Neural progenitor cell (in vitro differentiated cells): Measurements from ENCODE around the gene TNIK. TPM values are rescaled to one million over a fixed set of nuclear protein-coding genes. Genes with fewer than 3 reads are reported as not detected.

Experiments used
- DNase-seq: peaks from one replicate; pipeline ENCODE4 v3.0.0-alpha.2; 2016; ENCODE audit warnings: low spot score
- H2AFZ ChIP-seq: fragments of 200-600 bp; sonication (generic); replicated peaks from 2 replicates; pipeline ENCODE4 v1.6.1; 2016; ENCODE audit warnings: antibody characterized with exemption
- H3F3A ChIP-seq: fragments of 200-600 bp; sonication (generic); 2 replicates; pipeline ENCODE4 v1.6.1; 2016; ENCODE audit warnings: antibody characterized with exemption, low read depth
- H3K27ac ChIP-seq: fragments of 200-600 bp; sonication (generic); 2 replicates; pipeline ENCODE4 v1.5.1; 2016; ENCODE audit warnings: mild to moderate bottlenecking
- H3K27me3 ChIP-seq: fragments of 200-600 bp; sonication (generic); 2 replicates; pipeline ENCODE4 v1.6.1; 2016; ENCODE audit warnings: mild to moderate bottlenecking, moderate library complexity
- H3K36me3 ChIP-seq: fragments of 200-600 bp; sonication (generic); 2 replicates; pipeline ENCODE4 v1.5.1; 2016
- H3K4me1 ChIP-seq: fragments of 200-600 bp; sonication (generic); 2 replicates; pipeline ENCODE4 v1.6.1; 2016; ENCODE audit warnings: mixed run types
- H3K4me2 ChIP-seq: fragments of 200-600 bp; sonication (generic); 2 replicates; pipeline ENCODE4 v1.6.1; 2016
- H3K4me3 ChIP-seq: fragments of 200-600 bp; sonication (generic); 2 replicates; pipeline ENCODE4 v1.5.1; 2016
- H3K79me2 ChIP-seq: fragments of 200-600 bp; sonication (generic); 2 replicates; pipeline ENCODE4 v1.6.1; 2016; ENCODE audit warnings: low read depth
- H3K9ac ChIP-seq: fragments of 200-600 bp; sonication (generic); 2 replicates; pipeline ENCODE4 v1.6.1; 2016
- H3K9me3 ChIP-seq: fragments of 200-600 bp; sonication (generic); 2 replicates; pipeline ENCODE4 v1.5.1; 2016; ENCODE audit warnings: low read depth
- H4K20me1 ChIP-seq: fragments of 200-600 bp; sonication (generic); 2 replicates; pipeline ENCODE4 v1.6.1; 2016; ENCODE audit warnings: low read depth
- H3K27ac Mint-ChIP-seq: 3 replicates; pipeline ENCODE4 v1.8.0; 2021; ENCODE audit warnings: mixed read lengths
- H3K27me3 Mint-ChIP-seq: 2 replicates; pipeline ENCODE4 v1.8.0; 2022; ENCODE audit warnings: low read depth, mild to moderate bottlenecking, inconsistent platforms, moderate library complexity, mixed read lengths; ENCODE audit not compliant: insufficient read depth
- H3K36me3 Mint-ChIP-seq: 3 replicates; pipeline ENCODE4 v1.8.0; 2021; ENCODE audit warnings: mixed read lengths
- H3K4me1 Mint-ChIP-seq: 3 replicates; pipeline ENCODE4 v1.8.0; 2021; ENCODE audit warnings: mixed read lengths
- H3K4me3 Mint-ChIP-seq: 3 replicates; pipeline ENCODE4 v1.8.0; 2021; ENCODE audit warnings: mild to moderate bottlenecking, moderate library complexity, mixed read lengths
- H3K9me3 Mint-ChIP-seq: 3 replicates; pipeline ENCODE4 v1.8.0; 2020; ENCODE audit warnings: mixed read lengths
- EZH2 ChIP-seq: fragments of 200-600 bp; sonication (generic); IDR thresholded peaks from 2 replicates; pipeline ENCODE4 v1.6.1; 2017; ENCODE audit warnings: antibody characterized with exemption, mild to moderate bottlenecking, moderate library complexity
- EZH2phosphoT487 ChIP-seq: fragments of 200-600 bp; sonication (generic); IDR thresholded peaks from 2 replicates; pipeline ENCODE4 v1.6.1; 2017; ENCODE audit warnings: antibody characterized with exemption
- total RNA-seq: library from RNA; depleted of rRNA; stranded (reverse); fragments of >200 nt; gene quantifications from 2 replicates; pipeline ENCODE4 v1.2.3, GENCODE V29; 2015; ENCODE audit warnings: low replicate concordance
- TF ChIP-seq, protein P1 (sequence below): fragments of 200-600 bp; sonication (generic); IDR thresholded peaks from 2 replicates; pipeline ENCODE4 v1.5.1; 2017; ENCODE audit warnings: antibody characterized with exemption, mild to moderate bottlenecking

TNIK gene
- total RNA-seq, 1 donor from 2014 or later, result 3.0 TPM

- TF ChIP-seq, protein P1, sequence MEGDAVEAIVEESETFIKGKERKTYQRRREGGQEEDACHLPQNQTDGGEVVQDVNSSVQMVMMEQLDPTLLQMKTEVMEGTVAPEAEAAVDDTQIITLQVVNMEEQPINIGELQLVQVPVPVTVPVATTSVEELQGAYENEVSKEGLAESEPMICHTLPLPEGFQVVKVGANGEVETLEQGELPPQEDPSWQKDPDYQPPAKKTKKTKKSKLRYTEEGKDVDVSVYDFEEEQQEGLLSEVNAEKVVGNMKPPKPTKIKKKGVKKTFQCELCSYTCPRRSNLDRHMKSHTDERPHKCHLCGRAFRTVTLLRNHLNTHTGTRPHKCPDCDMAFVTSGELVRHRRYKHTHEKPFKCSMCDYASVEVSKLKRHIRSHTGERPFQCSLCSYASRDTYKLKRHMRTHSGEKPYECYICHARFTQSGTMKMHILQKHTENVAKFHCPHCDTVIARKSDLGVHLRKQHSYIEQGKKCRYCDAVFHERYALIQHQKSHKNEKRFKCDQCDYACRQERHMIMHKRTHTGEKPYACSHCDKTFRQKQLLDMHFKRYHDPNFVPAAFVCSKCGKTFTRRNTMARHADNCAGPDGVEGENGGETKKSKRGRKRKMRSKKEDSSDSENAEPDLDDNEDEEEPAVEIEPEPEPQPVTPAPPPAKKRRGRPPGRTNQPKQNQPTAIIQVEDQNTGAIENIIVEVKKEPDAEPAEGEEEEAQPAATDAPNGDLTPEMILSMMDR, result no peak
- TF ChIP-seq EZH2 (no peak), EZH2phosphoT487 (no peak)
- Mint-ChIP-seq H3K4me3 (no peak overlapping the region), H3K27me3 (no peaks in the 10 kb centered on the region), H3K27ac (no peak overlapping the region), H3K36me3 (peaks cover 5% of the 10 kb centered on the region), H3K9me3 (peaks cover 1% of the 10 kb centered on the region), H3K4me1 (no peaks in the 10 kb centered on the region)
- no peaks in the 10 kb centered on the region for H3K79me2 ChIP-seq
- DNase-seq, result no peak
- H2AFZ ChIP-seq, result no peak overlapping the region
- H3K27me3 ChIP-seq, result no peaks in the 10 kb centered on the region
- peaks cover 3% of the 10 kb centered on the region for H3K4me1 ChIP-seq
- H3K9ac ChIP-seq, result no peak overlapping the region
- no peaks in the 10 kb centered on the region for H3K9me3 ChIP-seq
- H3K27ac ChIP-seq, result no peak overlapping the region
- H3K4me2 ChIP-seq, result no peak overlapping the region
- no peaks in the 10 kb centered on the region for H3F3A ChIP-seq
- H3K4me3 ChIP-seq, result no peak overlapping the region
- no peaks in the 10 kb centered on the region for H3K36me3 ChIP-seq
- no peaks in the 10 kb centered on the region for H4K20me1 ChIP-seq
Observed at GRCh38 chr3:171274222-171274621, 186.0 kb downstream of the TNIK start.

- Histone ChIP-seq H3F3A (no peaks in the 10 kb centered on the region), H4K20me1 (no peaks in the 10 kb centered on the region), H3K27me3 (no peaks in the 10 kb centered on the region), H3K9me3 (no peaks in the 10 kb centered on the region), H3K27ac (no peak overlapping the region), H3K79me2 (no peaks in the 10 kb centered on the region), H3K4me3 (no peak overlapping the region), H3K9ac (no peak overlapping the region), H2AFZ (no peak overlapping the region), H3K36me3 (no peaks in the 10 kb centered on the region), H3K4me2 (no peak overlapping the region), H3K4me1 (peaks cover 17% of the 10 kb centered on the region)
- peaks cover 1% of the 10 kb centered on the region for H3K9me3 Mint-ChIP-seq
- H3K27ac Mint-ChIP-seq, result no peak overlapping the region
- no peak overlapping the region for H3K4me3 Mint-ChIP-seq
- H3K4me1 Mint-ChIP-seq, result peaks cover 16% of the 10 kb centered on the region
- no peak for TF ChIP-seq EZH2
- TF ChIP-seq, protein P1, result no peak
- TF ChIP-seq EZH2phosphoT487, result no peak
- peaks cover 5% of the 10 kb centered on the region for H3K36me3 Mint-ChIP-seq
- no peaks in the 10 kb centered on the region for H3K27me3 Mint-ChIP-seq
- DNase-seq, result no peak
Observed at GRCh38 chr3:171270541-171270940, 189.7 kb downstream of the TNIK start.

- Histone ChIP-seq H3K9me3 (no peaks in the 10 kb centered on the region), H3K27ac (no peak overlapping the region), H3K9ac (no peak overlapping the region), H3K4me1 (peaks cover 17% of the 10 kb centered on the region), H3F3A (no peaks in the 10 kb centered on the region), H3K79me2 (no peaks in the 10 kb centered on the region), H3K4me3 (no peak overlapping the region), H3K36me3 (no peaks in the 10 kb centered on the region), H3K27me3 (no peaks in the 10 kb centered on the region), H3K4me2 (no peak overlapping the region), H2AFZ (no peak overlapping the region), H4K20me1 (no peaks in the 10 kb centered on the region)
- H3K27ac Mint-ChIP-seq, result no peak overlapping the region
- no peak for DNase-seq
- no peak overlapping the region for H3K4me3 Mint-ChIP-seq
- H3K36me3 Mint-ChIP-seq, result peaks cover 2% of the 10 kb centered on the region
- peaks cover 20% of the 10 kb centered on the region for H3K4me1 Mint-ChIP-seq
- TF ChIP-seq EZH2phosphoT487, result no peak
- TF ChIP-seq, protein P1, result no peak
- no peaks in the 10 kb centered on the region for H3K9me3 Mint-ChIP-seq
- H3K27me3 Mint-ChIP-seq, result no peaks in the 10 kb centered on the region
Observed at GRCh38 chr3:171269542-171269941, 190.7 kb downstream of the TNIK start.
